Measurements from ENCODE around the gene CCDC69.

The CCDC69 gene

GRCh38 chr5:151138114-151138513, 85.8 kb downstream of the CCDC69 start:
- no peak for DNase-seq

GRCh38 chr5:151137067-151137825, 86.6 kb downstream of the CCDC69 start:
- no peak for DNase-seq

GRCh38 chr5:151134228-151134627, 89.7 kb downstream of the CCDC69 start:
- no peak for DNase-seq

- DNase-seq: no peak
Measured at GRCh38 chr5:151132963-151133362, 90.9 kb downstream of the CCDC69 start.

Measured in stimulated activated CD4-positive, alpha-beta T cell treated with anti-CD3 and anti-CD28 coated beads, Interleukin-4, amount 100 ng/mL, for 24 hours (primary cell).